Activated T-helper 9 cell treated with anti-CD3 and anti-CD28 coated beads, Interleukin-2, amount 50 U/mL, for 16 hours (primary cell): ENCODE measurements around the gene PRDM16.

Experiments
- DNase-seq: peaks from one replicate; pipeline ENCODE4 v3.0.0-alpha.2; 2020; ENCODE audit warnings: low read depth

PRDM16 gene

DNA sequence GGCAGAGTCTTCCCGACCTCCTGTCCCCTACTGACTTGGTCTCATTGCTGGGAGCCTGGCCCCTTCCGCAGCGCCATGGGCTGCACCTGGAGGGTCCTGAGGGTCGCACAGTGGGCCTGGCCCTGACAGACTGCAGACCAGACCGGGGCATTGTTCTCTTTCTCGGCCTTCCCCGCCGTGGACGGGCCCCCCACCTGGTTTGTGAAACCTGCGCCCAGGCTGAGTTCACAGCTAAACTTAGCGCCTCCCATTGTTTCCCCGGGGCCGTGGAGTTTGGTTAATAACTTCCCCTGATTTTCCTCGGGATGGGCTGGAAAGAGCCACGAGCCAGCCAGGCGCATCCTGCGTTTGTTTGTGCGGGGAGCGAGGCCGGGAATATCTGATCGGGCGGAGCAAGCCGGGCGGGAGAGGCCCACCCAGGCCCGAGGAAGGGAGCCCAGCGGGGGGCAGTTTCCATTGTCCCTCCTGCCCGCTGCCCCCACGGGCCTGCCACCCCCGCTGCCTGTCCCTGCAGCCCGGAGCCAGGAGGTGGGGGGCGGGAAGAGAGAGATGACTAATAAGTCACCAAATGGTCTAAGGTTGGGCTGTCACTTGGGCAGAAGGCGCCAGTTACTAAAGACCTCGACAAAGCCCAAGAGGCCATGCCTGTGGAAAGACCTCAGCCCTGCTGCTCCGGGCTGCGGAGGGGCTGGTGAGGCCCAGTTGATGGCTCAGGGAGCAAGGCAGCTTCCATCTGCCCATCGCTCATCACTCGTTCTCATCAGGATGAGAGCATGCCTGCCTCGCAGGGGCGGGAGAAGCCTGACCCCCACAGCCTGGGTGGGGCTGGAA, 346.5 kb downstream of the PRDM16 start:
- no peak for DNase-seq

DNA sequence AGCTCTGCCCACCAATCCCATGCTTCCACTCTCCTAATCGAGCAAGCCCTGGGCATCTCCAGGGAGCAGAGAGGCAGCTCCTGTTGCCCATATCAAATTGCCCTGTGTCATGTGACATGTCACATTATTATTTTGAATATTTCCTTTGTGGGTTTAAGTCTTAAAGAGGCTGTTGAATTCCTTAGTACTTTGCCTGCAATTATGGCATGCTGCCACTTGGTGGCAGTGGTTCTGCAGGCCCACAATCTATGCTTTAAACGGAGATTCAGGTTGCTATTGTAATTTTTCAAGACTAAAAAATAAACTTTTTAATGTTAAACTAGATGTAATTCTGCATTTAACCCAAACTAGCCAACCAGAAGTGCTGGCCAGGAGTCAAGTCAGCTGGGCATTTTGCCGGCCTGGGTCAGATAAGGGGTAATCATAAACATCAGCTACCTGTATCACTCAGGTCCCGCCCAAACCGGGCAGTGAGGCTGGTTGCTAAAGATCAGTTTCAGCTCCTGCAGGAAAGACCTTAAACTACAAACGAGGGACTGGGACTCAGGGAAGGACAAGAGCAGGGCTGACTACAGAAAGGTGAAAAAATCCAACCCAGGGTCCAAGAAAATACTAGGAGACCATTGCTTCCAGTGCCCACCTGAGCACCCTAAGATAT, 348.2 kb downstream of the PRDM16 start:
- DNase-seq, result no peak

DNA sequence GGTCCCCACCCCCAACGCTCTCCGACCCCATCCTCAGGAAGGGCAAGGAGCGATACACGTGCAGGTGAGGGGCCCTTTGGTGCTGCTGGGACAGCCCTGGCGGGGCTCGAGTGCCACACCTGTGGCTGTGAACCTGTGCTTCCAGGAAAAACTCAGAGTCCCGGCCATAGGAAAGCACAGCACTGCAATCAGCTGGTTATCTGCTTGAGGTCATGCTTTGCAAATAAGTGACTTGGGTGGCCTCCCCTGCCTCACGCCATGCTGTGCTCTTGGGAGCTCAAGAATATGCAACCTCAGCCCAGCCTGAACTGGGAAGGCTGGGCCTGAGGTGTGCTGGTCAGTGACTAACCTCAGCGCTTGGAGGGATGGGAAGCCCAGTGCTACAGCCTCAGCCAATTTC, 348.9 kb downstream of the PRDM16 start:
- DNase-seq, result no peak

DNA sequence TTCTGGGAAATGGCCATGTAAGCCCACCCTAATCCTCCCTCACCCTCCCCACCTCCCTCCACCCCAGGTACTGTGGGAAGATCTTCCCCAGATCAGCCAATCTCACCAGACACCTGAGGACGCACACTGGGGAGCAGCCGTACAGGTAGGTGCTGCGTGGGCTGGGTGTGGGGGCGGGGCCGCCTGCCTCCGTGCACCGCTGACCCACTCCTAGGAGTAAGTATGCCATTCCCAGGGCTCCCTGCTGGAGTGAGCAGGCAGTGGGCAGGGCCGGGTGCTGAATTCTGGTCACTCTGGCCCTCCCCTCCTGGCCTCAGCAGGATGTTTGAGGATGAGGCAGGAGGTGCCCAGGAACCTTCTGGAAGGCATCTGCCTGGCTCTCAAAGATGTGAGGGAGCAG, 349.6 kb downstream of the PRDM16 start:
- DNase-seq, result no peak

DNA sequence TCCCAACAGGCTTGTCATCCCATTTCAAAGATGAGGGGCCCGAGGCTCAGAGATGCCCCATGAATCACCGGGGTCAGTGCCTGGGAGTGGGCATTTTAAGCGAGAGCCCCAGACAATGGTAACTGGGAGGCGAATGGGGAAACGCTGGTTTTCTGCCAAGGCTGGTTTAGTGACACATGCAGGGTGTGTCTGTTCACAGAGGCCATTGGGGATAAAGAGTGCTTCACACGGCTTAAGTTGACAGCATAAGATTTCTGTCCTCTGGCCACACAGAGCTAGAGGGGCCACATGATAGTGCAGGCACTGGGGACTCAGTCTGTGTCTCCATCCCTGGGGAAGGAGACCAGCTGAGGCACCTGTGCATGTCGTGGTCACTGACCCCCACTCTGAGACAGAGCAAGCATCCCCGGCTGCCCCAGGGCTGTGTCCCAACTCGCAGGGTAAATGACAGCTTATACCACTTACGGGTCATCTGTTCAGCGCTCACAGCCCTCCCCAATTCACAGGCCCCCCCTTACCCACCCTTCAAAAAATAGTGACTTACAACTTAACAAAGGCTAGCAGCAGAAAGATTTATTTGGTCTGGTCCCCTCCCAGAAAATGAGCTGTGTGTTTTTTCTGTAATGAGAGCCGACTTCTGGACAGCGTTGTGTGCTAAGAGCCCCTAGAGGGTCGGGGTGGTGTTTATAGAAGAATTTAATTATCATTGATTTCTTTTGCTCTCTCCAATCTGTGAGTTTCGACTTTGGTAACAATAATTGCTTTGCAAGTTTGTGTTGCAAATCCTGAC, 350.6 kb downstream of the PRDM16 start:
- DNase-seq, result no peak

DNA sequence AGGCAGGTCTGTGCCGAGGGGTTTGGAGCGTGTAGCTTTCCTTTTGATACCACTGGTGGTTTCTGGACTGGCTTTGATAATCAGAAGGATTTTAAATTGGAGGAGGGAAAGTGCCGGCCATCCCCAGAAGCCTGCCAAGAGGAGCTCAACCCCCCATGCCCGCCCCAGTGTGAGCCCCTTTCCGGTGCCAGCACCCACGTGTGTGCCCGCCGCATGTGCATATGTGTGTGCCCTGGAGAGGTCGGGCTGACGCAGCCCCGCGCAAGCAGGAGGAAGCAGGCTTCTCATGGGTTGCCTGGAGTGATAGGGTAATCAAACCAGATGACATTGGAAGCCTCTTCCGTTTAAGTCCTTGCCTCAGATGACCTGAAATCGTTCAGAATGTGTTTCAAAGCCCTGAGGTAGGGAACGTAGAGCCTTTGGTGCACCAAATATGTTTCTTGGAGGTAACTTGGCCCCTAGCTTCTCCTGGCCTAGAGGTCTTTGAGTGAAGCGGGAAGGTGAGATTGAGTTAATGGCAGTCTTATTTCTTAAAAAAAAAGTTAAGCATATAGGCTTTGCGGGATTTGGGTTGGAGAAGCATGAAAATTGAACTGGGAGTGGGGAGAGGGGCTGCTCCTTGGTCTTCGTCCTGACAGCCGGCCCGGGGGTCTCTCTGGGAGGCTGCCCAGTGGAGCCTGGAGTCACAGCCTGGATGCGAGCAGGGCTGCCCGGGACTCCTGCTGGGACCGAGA, 351.4 kb downstream of the PRDM16 start:
- no peak for DNase-seq

DNA sequence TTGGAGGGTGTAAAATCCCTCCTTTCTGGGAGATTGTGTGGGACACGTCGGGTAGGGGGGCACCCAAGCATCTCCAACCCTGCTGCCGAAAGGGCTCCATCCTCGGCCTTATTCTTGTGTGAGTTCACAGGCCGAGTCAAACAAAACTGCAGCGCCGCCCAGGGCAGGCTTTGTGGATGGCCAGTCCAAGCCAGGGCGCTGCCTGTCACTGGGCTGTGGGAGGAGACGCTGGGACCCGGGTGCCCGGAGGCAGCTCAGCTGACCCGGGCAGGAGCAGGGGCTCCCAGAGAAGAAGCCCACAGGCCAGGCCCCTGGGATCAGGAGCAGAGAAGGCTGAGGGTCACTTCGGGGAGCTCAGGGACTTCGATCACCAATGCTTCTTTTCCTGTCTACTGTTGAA, 353.6 kb downstream of the PRDM16 start:
- no peak for DNase-seq

DNA sequence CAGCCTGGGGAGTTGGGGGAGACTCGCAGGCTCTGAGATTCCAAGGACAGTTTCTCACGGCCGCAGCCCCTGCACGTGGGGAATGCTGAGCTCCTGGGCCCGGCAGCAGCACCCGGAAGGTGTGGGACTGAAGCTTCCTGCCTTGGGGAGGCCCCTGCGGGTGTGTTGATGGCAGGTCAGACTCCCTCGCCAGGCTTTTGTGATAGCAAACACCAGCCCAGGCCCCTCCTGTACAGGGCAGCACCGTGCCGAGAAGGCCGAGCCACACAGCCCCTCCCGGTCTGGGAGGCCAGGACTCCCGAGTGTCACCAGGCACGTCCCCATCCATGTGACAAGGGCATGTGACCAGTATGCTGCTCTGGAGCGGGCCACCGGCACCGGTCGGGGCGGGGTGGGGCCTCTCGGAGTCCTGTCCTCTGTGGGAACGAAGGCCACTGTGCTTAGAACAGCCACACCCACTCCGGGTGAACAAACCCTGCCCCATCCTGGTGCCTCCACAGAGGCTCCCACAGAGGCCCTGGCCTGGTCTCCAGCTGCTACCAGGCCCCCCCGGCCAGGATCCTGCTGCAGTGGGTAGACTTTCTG, 354.3 kb downstream of the PRDM16 start:
- no peak for DNase-seq

DNA sequence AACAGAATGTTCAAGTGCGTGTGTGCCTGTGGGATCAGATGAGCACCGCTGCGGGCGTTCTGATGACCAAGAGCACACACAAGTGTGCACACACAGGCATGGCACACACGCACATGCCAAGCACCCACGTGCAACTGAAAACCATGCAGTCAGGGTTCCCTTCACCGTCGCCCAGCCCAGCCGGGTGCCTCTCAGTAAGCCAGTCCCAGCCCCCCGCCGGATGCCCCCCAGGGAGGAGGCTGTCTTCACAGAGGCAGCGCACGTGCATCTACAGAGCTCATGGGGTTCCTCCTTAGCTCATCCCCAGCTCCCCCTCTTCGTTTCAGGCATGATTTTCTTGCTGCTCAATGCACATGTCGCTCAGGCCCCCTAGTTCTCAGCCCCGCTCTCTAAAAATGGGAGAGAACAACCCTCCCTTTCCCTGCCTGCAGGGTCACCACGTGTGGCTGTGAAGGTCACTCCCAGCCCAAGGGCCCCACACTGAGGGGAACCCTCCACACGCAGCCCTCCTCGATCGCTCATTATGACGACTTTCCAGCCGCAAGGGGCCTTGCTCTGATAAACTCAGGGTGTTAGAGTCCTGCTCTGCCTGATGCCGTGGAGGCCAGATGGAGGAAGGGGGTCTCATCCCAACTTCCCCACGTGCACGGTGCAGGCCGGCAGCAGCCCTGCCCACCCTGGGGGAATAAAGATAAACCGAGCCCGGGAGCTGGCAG, 355.1 kb downstream of the PRDM16 start:
- no peak for DNase-seq

DNA sequence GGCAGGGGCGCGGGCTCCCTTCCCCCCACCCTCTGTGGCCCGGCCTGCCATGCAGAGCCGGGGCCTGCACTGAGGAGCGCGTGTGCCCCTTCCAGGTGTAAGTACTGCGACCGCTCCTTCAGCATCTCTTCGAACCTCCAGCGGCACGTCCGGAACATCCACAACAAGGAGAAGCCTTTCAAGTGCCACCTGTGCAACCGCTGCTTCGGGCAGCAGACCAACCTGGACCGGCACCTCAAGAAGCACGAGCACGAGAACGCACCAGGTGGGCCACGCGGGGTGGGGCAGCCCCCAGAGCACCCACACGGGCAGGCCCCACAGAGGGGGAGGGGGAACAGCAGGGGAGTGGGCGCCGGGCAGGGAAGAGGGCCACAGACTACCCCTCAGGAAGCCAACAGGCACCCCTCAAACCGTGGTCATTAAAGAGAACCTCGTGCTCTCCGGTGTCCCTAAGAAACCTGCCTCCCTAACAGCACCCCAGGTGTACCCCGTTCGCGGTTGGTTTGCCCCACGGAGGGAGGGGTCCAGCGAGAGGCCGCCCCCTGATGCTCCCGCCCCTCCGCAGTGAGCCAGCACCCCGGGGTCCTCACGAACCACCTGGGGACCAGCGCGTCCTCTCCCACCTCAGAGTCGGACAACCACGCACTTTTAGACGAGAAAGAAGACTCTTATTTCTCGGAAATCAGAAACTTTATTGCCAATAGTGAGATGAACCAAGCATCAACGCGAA, 356.6 kb downstream of the PRDM16 start:
- DNase-seq, result no peak

DNA sequence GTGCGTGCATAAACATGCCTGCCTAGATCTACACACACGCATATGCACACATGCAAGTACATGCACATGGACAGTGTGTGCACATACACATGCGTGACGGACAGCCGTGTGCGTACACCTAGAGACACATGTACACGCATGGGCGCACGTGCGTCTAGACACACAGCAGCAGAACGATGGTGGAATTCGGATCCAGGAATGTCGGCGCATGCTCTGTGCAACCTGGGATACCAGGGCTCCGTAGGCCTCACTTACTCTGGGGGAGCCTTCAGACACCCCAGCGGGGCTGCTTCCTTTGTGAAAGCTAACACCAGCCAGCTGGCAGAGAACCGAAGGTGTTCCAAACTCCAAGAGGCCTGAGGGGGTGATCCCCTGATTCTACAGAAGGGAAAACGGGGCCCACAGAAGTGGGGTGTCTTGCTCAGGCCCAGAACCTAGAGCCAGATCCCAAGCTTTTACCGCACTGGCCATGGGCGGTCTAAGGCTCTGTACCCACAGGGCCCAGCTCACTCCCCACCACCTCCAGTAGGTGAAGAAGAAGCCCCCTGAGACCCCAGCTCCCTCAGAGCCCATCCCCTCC, 358.0 kb downstream of the PRDM16 start:
- no peak for DNase-seq

DNA sequence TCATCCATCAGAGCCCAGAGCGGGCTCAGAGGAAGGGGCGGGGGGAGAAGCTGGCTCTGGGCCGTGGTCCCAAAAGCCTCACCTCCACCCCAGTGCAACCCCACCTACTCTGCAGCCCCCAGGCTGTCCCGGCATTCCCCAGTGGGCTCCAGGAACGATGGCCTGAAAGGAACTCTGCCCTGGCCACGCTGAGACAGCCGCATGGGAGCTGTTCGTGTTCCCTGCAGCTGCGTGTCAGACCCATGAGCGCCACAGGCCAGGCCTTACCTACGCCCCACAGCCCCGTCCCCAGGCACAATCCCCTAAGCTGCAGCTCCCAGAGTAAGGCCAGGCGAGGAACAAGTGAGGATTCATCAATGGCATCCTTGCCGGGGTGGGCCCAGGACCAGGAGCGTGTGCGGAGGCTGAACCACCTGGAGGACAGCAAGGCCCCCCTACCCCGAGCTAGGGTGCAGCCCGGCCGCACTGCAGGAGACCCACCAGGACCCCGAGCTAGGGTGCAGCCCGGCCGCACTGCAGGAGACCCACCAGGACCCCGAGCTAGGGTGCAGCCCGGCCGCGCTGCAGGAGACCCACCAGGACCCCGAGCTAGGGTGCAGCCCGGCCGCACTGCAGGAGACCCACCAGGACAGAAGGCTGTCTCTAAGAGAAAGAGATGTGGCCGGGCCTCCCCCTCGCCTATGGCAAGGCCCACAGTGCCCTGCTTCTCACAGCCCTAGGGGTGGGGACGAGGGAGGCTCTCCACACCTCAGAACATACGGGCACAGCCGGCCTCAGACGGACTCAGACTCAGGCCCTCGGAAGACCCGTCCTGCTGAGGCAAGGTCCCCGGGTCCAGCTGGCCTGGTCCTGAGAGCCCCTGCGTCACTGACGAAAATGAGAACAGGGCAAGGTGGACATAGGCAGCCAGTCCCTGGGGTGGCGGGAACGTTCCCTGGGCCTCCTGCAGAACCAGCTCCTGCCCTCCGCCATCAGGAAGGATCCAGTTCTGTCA, 359.0 kb downstream of the PRDM16 start:
- DNase-seq, result no peak

DNA sequence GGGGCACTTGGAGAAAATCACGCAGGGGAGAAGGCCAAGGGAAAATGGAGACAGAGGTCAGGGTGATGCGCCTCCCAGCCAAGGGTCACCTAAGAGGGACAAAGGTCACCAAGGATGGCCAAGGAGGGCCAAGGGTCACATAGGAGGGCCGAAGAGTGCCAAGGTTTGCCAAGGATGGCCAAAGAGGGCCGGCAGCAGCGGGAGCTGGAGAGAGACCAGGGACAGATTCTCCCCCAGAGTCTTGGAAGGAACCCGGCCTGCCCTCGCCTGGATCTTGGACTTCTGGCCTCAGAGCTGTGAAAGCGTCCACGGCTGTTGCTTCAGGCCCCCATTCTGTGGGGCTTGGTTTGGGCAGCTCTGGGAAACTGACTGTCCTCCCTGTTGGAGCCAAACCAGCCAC, 359.9 kb downstream of the PRDM16 start:
- DNase-seq, result no peak

DNA sequence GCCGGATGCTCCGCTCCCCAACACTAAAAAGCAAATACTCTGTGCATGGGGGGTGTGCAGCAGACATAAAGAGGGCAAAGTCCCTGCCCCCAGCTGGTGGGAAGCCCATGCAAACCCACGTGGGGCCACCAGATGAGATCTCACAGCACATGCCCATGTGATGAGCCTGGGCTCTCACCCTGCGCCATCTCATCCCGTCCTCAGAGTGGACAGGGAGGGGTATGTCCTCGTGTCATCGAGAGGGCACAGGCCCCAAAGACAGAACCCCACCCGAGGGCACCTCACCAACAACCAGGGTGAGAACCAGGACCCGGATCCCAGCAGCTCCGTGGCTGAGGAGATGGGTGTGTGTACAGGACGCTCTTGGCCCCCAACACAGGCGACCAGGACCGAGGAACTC, 360.3 kb downstream of the PRDM16 start:
- no peak for DNase-seq

DNA sequence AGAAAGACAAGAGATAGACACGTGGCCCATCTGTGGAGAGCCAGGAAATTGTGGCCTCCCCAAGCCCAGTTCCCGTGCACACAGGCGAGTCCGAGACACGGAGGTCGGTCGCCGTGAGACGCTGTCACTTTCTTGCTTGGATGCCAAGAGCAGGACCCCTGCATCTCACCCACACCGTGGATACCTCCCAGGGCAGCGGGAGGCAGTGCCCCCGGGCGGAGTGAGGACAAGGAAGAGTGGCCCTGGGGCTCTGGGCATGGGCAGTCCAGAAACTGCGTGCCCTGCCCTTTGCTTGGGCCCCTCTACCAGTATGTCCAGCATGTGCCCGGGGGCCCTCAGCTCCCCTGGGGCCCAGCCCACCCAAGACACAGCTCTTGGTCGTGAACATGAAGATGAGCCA, 360.8 kb downstream of the PRDM16 start:
- DNase-seq, result no peak

DNA sequence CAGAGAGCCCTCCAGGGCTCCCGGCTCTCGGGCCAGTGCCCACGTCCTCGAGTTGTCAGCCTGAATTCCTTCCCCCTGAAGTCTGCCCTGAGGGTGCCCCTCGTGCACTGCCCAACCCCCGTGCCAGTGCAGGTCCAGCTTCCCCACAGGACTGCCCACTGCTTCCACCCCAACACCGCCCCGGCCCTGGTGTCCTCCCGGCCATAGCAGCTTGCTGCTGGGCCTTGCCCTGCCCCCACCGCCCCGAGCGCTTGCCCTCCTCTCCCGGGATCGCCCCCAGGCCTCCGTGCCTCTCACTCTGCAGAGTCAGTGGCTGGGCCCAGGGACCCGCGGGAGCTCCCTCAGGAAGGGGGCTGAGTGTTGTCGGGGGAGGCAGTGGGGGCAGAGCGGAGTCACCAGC, 361.4 kb downstream of the PRDM16 start:
- DNase-seq, result no peak

DNA sequence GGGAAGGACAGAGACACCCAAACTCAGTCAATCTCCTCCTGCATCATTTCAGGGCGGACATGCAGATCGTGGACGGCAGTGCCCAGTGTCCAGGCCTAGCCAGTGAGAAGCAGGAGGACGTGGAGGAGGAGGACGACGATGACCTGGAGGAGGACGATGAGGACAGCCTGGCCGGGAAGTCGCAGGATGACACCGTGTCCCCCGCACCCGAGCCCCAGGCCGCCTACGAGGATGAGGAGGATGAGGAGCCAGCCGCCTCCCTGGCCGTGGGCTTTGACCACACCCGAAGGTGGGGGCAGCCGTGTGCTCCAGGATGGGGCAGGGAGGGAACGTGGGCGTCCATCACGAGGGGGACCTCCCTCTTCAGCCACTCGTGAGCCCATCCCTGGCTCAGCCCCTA, 361.8 kb downstream of the PRDM16 start:
- no peak for DNase-seq

DNA sequence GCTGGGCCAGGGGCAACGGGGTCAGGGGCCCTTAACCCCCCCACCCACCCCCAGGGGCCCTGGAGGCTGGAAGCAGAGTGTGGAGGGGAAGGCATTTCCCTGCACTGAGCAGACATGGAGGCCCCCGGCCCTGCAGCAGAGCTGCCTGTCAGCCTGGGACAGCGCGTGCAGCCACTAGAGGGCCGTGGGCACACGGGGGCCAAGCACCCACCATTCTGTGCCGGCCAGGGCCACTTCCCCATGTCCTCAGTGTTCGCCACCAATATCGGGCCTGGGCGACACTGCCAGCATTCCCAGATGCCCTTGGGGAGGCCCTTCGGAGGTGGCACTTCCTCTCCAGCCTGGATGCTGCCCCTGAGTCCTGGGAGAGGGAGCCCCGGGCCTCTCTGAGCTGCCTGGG, 362.3 kb downstream of the PRDM16 start:
- no peak for DNase-seq

DNA sequence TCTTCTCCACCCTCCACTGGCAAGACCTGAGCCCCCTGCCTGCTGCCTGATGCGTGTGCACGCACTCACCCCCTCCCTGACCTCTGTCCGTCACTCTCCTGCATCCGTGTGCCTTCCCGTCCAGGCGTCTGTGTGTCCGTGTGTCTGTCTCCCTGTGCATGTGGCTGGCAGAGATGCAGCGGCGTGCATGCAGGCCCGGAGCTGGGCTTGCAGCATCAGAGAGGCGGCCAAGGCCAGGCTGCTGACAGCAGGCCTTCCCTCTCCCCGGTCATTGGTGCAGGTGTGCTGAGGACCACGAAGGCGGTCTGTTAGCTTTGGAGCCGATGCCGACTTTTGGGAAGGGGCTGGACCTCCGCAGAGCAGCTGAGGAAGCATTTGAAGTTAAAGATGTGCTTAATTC, 362.7 kb downstream of the PRDM16 start:
- DNase-seq, result no peak
